ENCODE data around the gene PAQR7. TPM values are rescaled to one million over a fixed set of nuclear protein-coding genes. Genes with fewer than 3 reads are reported as not detected.

The PAQR7 gene
- total RNA-seq, 4 donors from 2014 or later: 2.5 to 8.5 (median 6.4) TPM

- Histone ChIP-seq H3K9me3 (no peaks in the 10 kb centered on the region), H3K27me3 (no peaks in the 10 kb centered on the region), H3K27ac (no peak overlapping the region), H3K4me1 (peaks cover 0 to 3% of the 10 kb centered on the region in 2 donors), H3K36me3 (peaks cover 0 to 4% of the 10 kb centered on the region in 2 donors), H3K4me3 (replicated peaks in 1 of 3) (no peak overlapping the region)
- DNase-seq: no peak
- TF ChIP-seq POLR2A (IDR thresholded peaks at IDR 0.05): no peak
- TF ChIP-seq CTCF (IDR thresholded peaks at IDR 0.05): no peak
- 79 to 88% methylated on average over 1 of the region's 1 CpG for WGBS, 2 donors
- intact Hi-C loops (cut with DNase I): no loop called here
Observed at GRCh38 chr1:25866288-25866687, 9.2 kb downstream of the PAQR7 start.

- 93 to 97% methylated on average over 3 of the region's 3 CpGs for WGBS, 2 donors
- Histone ChIP-seq H3K27me3 (no peaks in the 10 kb centered on the region), H3K4me1 (peaks cover 0 to 9% of the 10 kb centered on the region in 2 donors), H3K9me3 (no peaks in the 10 kb centered on the region), H3K27ac (no peak overlapping the region), H3K36me3 (peaks cover 0 to 4% of the 10 kb centered on the region in 2 donors), H3K4me3 (replicated peaks in 1 of 3) (no peak overlapping the region)
- no peak for DNase-seq
- TF ChIP-seq POLR2A (IDR thresholded peaks at IDR 0.05): no peak
- TF ChIP-seq CTCF (IDR thresholded peaks at IDR 0.05): no peak
- intact Hi-C loops (cut with DNase I): no loop called here
Observed at GRCh38 chr1:25864434-25864833, 11.1 kb downstream of the PAQR7 start.

GRCh38 chr1:25863486-25864262 is 11.8 kb downstream of the PAQR7 start:
- Histone ChIP-seq H3K27me3 (no peaks in the 10 kb centered on the region), H3K36me3 (peaks cover 0 to 4% of the 10 kb centered on the region in 2 donors), H3K9me3 (no peaks in the 10 kb centered on the region), H3K4me1 (peaks cover 5 to 14% of the 10 kb centered on the region in 2 donors), H3K4me3 (replicated peaks in 1 of 3) (no peak overlapping the region), H3K27ac (no peak overlapping the region)
- intact Hi-C loops (cut with DNase I): no loop called here
- WGBS, 2 donors: 92 to 95% methylated on average over 23 to 25 of the region's 25 CpGs
- DNase-seq: no peak
- no peak for TF ChIP-seq CTCF (IDR thresholded peaks at IDR 0.05)
- TF ChIP-seq POLR2A (IDR thresholded peaks at IDR 0.05): no peak

GRCh38 chr1:25862785-25863485 is 12.6 kb downstream of the PAQR7 start:
- Histone ChIP-seq H3K4me1 (peaks cover 6 to 15% of the 10 kb centered on the region in 2 donors), H3K36me3 (peaks cover 0 to 4% of the 10 kb centered on the region in 2 donors), H3K27me3 (no peaks in the 10 kb centered on the region), H3K9me3 (no peaks in the 10 kb centered on the region), H3K4me3 (replicated peaks in 1 of 3) (no peak overlapping the region), H3K27ac (no peak overlapping the region)
- no peak for TF ChIP-seq POLR2A (IDR thresholded peaks at IDR 0.05)
- TF ChIP-seq CTCF (IDR thresholded peaks at IDR 0.05): no peak
- 94 to 96% methylated on average over 20 of the region's 20 CpGs for WGBS, 2 donors
- DNase-seq: no peak
- intact Hi-C loops (cut with DNase I): no loop called here

All from thyroid gland (tissue), 4 donors.